Neuronal stem cell (in vitro differentiated cells): ENCODE results near the gene GALNTL6.

ENCODE experiments used
- DNase-seq: peaks from one replicate; pipeline ENCODE4 v3.0.0-alpha.2; 2013; ENCODE audit warnings: low spot score
- H2AFZ ChIP-seq: one replicate; pipeline ENCODE4 v1.6.1; 2013; ENCODE audit warnings: mild to moderate bottlenecking, low read length, inconsistent platforms
- H2AK5ac ChIP-seq: 2 replicates; pipeline ENCODE4 v1.6.1; 2013; ENCODE audit warnings: low read depth, mild to moderate bottlenecking, inconsistent platforms, low read length, moderate library complexity, mixed read lengths
- H2BK120ac ChIP-seq: 2 replicates; pipeline ENCODE4 v1.6.1; 2013; ENCODE audit warnings: low read depth, mild to moderate bottlenecking, inconsistent platforms, low read length, moderate library complexity, mixed read lengths
- H2BK12ac ChIP-seq: one replicate; pipeline ENCODE4 v1.6.1; 2013; ENCODE audit warnings: low read length, inconsistent platforms
- H2BK15ac ChIP-seq: 2 replicates; pipeline ENCODE4 v1.6.1; 2013; ENCODE audit warnings: mild to moderate bottlenecking, low read length, inconsistent platforms, mixed read lengths
- H2BK5ac ChIP-seq: one replicate; pipeline ENCODE4 v1.6.1; 2013; ENCODE audit warnings: inconsistent platforms, mild to moderate bottlenecking, low read length, moderate library complexity
- H3K14ac ChIP-seq: one replicate; pipeline ENCODE4 v1.6.1; 2013; ENCODE audit warnings: low read length, inconsistent platforms
- H3K18ac ChIP-seq: 2 replicates; pipeline ENCODE4 v1.6.1; 2013; ENCODE audit warnings: low read length, inconsistent platforms
- H3K23ac ChIP-seq: 2 replicates; pipeline ENCODE4 v1.6.1; 2013; ENCODE audit warnings: low read depth, mild to moderate bottlenecking, mixed read lengths, low read length, inconsistent platforms; ENCODE audit not compliant: poor library complexity
- H3K27ac ChIP-seq: replicated peaks from 3 replicates; pipeline ENCODE4 v1.5.1; 2013; ENCODE audit warnings: low read length, inconsistent platforms
- H3K27me3 ChIP-seq, 3 experiments: 2 replicates each; pipeline ENCODE4 v1.6.1; 2013; ENCODE audit warnings: low read length in 3 of 3, mild to moderate bottlenecking in 2 of 3, inconsistent platforms in 1 of 3, low read depth in 1 of 3, mixed read lengths in 1 of 3, moderate library complexity in 1 of 3; ENCODE audit not compliant: control insufficient read depth in 3 of 3, insufficient read depth in 3 of 3
- H3K36me3 ChIP-seq, 2 donors: replicated peaks in 1 of 2; 2 replicates each; pipeline ENCODE4 v1.6.1; 2013; ENCODE audit warnings: low read length in 2 of 2; ENCODE audit not compliant: control insufficient read depth in 2 of 2, insufficient read depth in 2 of 2
- H3K4ac ChIP-seq: 2 replicates; pipeline ENCODE4 v1.6.1; 2013; ENCODE audit warnings: inconsistent platforms, mild to moderate bottlenecking, low read length, moderate library complexity
- H3K4me1 ChIP-seq, 2 donors: 1 replicate in 1 of 2; 2 replicates in 1 of 2; pipeline ENCODE4 v1.6.1; 2013; ENCODE audit warnings: low read length in 2 of 2, low read depth in 1 of 2; ENCODE audit not compliant: control insufficient read depth in 2 of 2, insufficient read depth in 1 of 2
- H3K4me2 ChIP-seq: one replicate; pipeline ENCODE4 v1.6.1; 2013; ENCODE audit warnings: mild to moderate bottlenecking, low read length, inconsistent platforms; ENCODE audit not compliant: insufficient read depth, poor library complexity, severe bottlenecking
- H3K4me3 ChIP-seq, 2 donors: 2 replicates each; pipeline ENCODE4 v1.5.1; 2013; ENCODE audit warnings: low read length in 2 of 2, mild to moderate bottlenecking in 2 of 2, inconsistent platforms in 1 of 2, moderate library complexity in 1 of 2
- H3K79me1 ChIP-seq: one replicate; pipeline ENCODE4 v1.6.1; 2013; ENCODE audit warnings: low read depth, mild to moderate bottlenecking, inconsistent platforms, low read length, moderate library complexity
- H3K9ac ChIP-seq: one replicate; pipeline ENCODE4 v1.6.1; 2013; ENCODE audit warnings: mild to moderate bottlenecking, low read depth, low read length, inconsistent platforms; ENCODE audit not compliant: poor library complexity
- H3K9me3 ChIP-seq, 2 donors: replicated peaks in 1 of 2; 2 replicates each; pipeline versions ENCODE3 to v1.6.1; 2013; ENCODE audit warnings: low read length in 2 of 2, mild to moderate bottlenecking in 2 of 2, inconsistent platforms in 1 of 2, low read depth in 1 of 2, mixed read lengths in 1 of 2, moderate library complexity in 1 of 2; ENCODE audit not compliant: control insufficient read depth in 2 of 2, insufficient read depth in 1 of 2
- H4K8ac ChIP-seq: one replicate; pipeline ENCODE4 v1.6.1; 2013; ENCODE audit warnings: low read depth, mild to moderate bottlenecking, inconsistent platforms, low read length, moderate library complexity
- H4K91ac ChIP-seq: one replicate; pipeline ENCODE4 v1.6.1; 2013; ENCODE audit warnings: low read length, low read depth, mild to moderate bottlenecking, inconsistent platforms; ENCODE audit not compliant: poor library complexity
- WGBS, 2 donors: extraction: QIAGEN DNeasy Blood & Tissue Kit; methylation state at CpG; one replicate each; pipeline ENCODE4 v1.1.7; 2013; ENCODE audit warnings: missing lambda C conversion rate in 2 of 2, mixed read lengths in 1 of 2; ENCODE audit not compliant: insufficient read length in 2 of 2, insufficient replicate concordance in 1 of 2; ENCODE audit errors: extremely low coverage in 2 of 2; 5-methylcytosine and 5-hydroxymethylcytosine counted together

Gene GALNTL6

DNA sequence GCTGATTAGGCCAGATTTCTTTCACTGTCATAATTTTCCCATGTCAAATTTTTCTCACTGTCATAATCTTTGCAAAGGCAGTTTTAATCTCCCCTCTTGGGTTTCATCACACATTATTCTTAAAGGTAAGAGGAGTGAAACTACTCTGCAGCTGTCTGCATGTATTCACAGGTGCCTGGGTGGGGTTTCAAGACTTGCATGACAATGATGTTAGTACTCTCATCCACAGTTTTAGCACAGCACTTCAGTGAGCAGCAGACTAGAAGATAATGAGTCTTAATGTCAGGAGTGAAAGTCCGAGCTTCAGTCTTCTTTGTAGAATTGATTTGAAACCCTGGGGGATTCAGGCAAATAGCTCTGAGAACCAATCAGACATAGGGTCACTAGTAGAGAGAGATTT is 1172.9 kb downstream of the GALNTL6 start:
- Histone ChIP-seq H2AFZ (no peak overlapping the region), H4K91ac (no peak overlapping the region), H3K9me3 (peaks cover 2 to 10% of the 10 kb centered on the region in 2 donors), H3K23ac (no peak overlapping the region), H3K4me2 (no peak overlapping the region), H3K4me1 (no peaks in the 10 kb centered on the region), H3K4me3 (no peak overlapping the region), H2BK12ac (no peak overlapping the region), H3K14ac (no peak overlapping the region), H2BK5ac (no peak overlapping the region), H3K27ac (no peak overlapping the region), H4K8ac (no peak overlapping the region), H3K79me1 (no peaks in the 10 kb centered on the region), H2BK120ac (no peak overlapping the region), H3K18ac (no peak overlapping the region), H2BK15ac (no peak overlapping the region), H3K4ac (no peak overlapping the region), H3K27me3 (no peaks in the 10 kb centered on the region), H2AK5ac (no peak overlapping the region), H3K36me3 (no peaks in the 10 kb centered on the region), H3K9ac (no peak overlapping the region)
- no CpG with 5 or more reads among the region's 1 CpG for WGBS, 2 donors
- no peak for DNase-seq

DNA sequence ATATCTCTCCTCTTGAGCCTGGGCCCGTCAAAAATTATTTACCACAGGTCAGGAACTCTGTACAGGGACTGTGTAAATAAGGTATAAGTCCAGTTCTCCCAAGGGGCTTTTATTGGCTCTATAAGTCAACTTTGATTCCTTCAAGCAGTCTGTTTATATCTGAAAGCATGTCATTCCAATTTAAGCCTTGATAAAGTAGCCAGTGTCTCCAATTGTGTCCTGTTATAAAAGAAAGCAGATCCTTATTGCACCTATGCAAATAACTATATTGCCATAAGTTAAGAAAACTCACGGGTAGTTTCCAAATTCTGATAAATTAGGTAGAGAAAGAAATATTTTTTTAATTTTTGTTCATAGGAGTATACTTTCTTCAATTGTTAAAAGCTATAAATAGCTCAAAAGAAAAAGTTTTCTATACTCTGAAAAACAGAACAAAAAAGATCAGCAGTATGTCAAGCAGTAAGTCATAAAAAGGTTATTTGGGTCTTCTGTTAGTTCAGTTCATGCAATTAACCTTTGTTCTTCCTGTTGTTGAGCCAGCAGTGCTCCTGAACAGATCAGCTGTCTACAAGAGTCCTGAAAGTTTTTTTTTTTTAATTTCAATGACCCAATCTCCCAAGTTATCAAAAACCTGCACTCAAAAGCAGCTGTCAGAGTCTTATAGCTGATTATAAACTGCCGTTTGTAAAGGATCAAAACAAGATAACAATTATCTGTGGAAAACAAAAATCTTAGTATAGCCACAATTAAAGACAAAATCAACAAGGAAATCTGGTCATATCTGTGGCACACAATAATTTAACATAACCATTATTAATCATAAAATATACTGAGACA is 1177.0 kb downstream of the GALNTL6 start:
- no peak overlapping the region for H3K27ac ChIP-seq
- no peak overlapping the region for H2BK5ac ChIP-seq
- no peaks in the 10 kb centered on the region for H3K36me3 ChIP-seq
- H3K27me3 ChIP-seq, result no peaks in the 10 kb centered on the region
- H3K9ac ChIP-seq, result no peak overlapping the region
- H2BK15ac ChIP-seq, result no peak overlapping the region
- no peak overlapping the region for H2BK12ac ChIP-seq
- peaks cover 2 to 4% of the 10 kb centered on the region in 2 donors for H3K9me3 ChIP-seq
- no peak for DNase-seq
- H4K8ac ChIP-seq, result no peak overlapping the region
- no peak overlapping the region for H3K23ac ChIP-seq
- H2AK5ac ChIP-seq, result no peak overlapping the region
- H3K4ac ChIP-seq, result no peak overlapping the region
- no peak overlapping the region for H3K18ac ChIP-seq
- H3K4me3 ChIP-seq, result no peak overlapping the region
- no peak overlapping the region for H3K14ac ChIP-seq
- H3K4me2 ChIP-seq, result no peak overlapping the region
- no peak overlapping the region for H2AFZ ChIP-seq
- H2BK120ac ChIP-seq, result no peak overlapping the region
- no CpG with 5 or more reads among the region's 3 CpGs for WGBS, 2 donors
- H3K4me1 ChIP-seq, result no peaks in the 10 kb centered on the region
- no peaks in the 10 kb centered on the region for H3K79me1 ChIP-seq
- H4K91ac ChIP-seq, result no peak overlapping the region

DNA sequence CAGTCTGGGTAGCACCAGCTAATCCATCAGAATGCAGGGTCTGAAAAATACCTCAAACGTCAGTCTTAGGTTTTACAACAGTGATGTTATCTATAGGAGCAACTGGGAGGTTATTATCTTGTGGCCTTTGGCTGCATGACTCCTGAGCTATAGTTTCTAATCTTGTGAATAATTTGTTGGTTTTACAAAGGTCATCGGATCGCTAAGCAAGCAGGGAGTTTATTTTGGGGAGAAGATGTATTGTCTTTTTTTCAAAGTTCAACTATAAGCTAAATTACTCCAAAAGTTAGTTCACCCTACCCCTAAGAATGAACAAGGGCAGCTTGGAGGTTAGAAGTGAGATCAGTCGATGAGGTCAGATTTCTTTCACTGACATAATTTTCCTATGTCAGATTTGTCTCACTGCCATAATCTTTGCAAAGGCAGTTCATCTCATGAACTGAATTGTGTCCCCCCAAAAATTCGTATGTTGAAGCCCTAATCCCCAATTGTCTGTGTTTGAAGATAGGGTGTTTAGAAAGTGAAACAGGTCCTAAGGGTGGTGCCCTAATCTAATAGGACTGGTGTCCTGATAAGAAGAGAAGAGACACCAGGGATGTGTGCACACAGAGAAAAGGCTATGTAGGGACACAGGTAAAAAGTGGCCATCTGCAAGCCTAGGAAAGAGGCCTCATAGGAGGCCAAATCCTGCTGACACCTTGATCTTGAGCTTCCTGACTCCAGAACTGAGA is 1179.6 kb downstream of the GALNTL6 start:
- H3K27me3 ChIP-seq, result no peaks in the 10 kb centered on the region
- no peak overlapping the region for H3K9ac ChIP-seq
- H3K36me3 ChIP-seq, result no peaks in the 10 kb centered on the region
- H2AK5ac ChIP-seq, result no peak overlapping the region
- WGBS, 2 donors, result no CpG with 5 or more reads among the region's 5 CpGs
- DNase-seq, result no peak
- no peak overlapping the region for H3K14ac ChIP-seq
- H3K79me1 ChIP-seq, result no peaks in the 10 kb centered on the region
- no peak overlapping the region for H3K4me3 ChIP-seq
- no peak overlapping the region for H4K91ac ChIP-seq
- no peak overlapping the region for H3K4ac ChIP-seq
- no peak overlapping the region for H2BK12ac ChIP-seq
- no peak overlapping the region for H3K23ac ChIP-seq
- H2BK120ac ChIP-seq, result no peak overlapping the region
- peaks cover 2 to 4% of the 10 kb centered on the region in 2 donors for H3K9me3 ChIP-seq
- no peak overlapping the region for H2AFZ ChIP-seq
- H3K18ac ChIP-seq, result no peak overlapping the region
- no peak overlapping the region for H3K27ac ChIP-seq
- H2BK5ac ChIP-seq, result no peak overlapping the region
- H3K4me1 ChIP-seq, result no peaks in the 10 kb centered on the region
- no peak overlapping the region for H4K8ac ChIP-seq
- no peak overlapping the region for H2BK15ac ChIP-seq
- no peak overlapping the region for H3K4me2 ChIP-seq

DNA sequence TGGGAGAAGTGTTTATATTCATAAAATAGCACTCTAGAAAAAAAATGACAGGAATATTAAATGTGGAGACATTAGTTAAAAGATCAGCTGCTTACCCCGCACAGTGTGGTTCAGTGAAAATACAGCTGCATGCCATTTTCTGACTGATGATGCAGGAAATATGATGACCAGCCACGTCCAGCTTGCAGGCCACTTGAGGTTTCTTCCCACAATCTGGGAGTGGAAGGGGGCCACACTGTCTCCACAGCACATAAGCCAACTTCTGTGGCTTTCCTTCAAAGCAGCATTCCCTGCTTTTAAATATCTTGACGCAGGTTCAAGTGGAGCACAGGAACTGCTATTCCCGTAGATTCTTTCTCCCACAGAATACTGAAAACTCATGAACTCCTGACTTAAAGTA is 1182.0 kb downstream of the GALNTL6 start:
- Histone ChIP-seq H3K14ac (no peak overlapping the region), H3K27ac (no peak overlapping the region), H3K79me1 (no peaks in the 10 kb centered on the region), H3K27me3 (no peaks in the 10 kb centered on the region), H3K4me3 (no peak overlapping the region), H3K18ac (no peak overlapping the region), H3K4me1 (peaks cover 2 to 5% of the 10 kb centered on the region in 2 donors), H2AFZ (no peak overlapping the region), H3K36me3 (no peaks in the 10 kb centered on the region), H3K23ac (no peak overlapping the region), H2BK5ac (no peak overlapping the region), H2BK12ac (no peak overlapping the region), H3K4ac (no peak overlapping the region), H3K4me2 (no peak overlapping the region), H2AK5ac (no peak overlapping the region), H3K9ac (no peak overlapping the region), H4K8ac (no peak overlapping the region), H2BK120ac (no peak overlapping the region), H3K9me3 (no peaks in the 10 kb centered on the region), H4K91ac (no peak overlapping the region), H2BK15ac (no peak overlapping the region)
- no peak for DNase-seq
- no CpG with 5 or more reads among the region's 4 CpGs for WGBS, 2 donors
